SKM-1 treated with dmso at 0.1 percent for 144 hours (cell line): ENCODE results near the gene ATM.
"Not testable (repeated sequence)": the region's sequence is repeated elsewhere in the genome, so short reads cannot be mapped to it uniquely, and the experiment has no call there.

Experiments
- DNase-seq: peaks from one replicate; lab custom pipeline; 2025; ENCODE audit not compliant: unreplicated experiment; lab: John Stamatoyannopoulos, UW

ATM gene

DNA sequence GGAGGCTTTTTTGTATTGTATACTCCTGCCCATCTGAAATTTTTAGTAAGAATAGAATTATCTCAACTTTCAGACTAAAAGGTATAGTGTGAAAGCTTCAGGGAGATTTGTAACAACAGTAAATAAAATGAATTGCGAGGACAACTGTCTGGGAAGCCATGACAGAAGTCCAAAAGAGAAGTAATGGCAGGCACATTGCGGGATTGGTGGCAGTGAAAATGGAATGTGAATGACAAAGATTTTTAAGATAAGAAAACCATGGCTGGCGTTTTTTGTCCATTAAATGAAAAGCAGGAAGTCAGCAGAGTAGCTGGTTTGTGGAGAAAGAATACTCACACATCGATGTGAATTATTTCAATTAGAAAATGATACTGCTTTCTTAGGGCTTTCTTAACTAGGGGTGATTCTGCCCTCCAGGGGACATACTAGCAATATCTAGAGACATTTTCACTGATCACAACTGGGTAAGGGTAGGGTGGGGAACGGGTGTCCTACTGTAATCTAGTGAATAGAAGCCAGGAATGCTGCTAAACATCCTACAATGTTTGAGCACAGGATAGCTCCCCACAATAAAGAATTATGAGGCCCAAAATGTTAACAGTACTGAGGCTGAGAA lies 2.0 kb upstream of the ATM start:
- DNase-seq, result no peak

DNA sequence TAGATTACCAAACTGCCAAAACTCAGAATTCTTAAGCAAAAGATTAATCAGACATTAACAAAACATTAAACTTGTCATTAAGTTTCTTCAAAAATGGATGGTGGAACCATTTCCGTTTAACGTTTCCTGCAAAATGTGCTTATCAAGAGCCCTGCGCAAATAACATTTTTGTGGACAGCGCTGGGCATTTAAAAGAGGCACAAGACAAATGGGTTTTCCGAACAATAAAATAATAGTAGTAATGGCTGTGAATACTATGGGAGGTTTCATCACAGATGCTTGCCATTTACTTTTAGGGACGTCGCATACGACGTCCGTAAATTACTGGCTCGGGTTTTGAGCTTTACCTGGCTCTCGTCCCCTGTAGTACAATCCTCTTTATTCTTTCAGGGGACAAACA lies 1.5 kb upstream of the ATM start:
- no peak for DNase-seq

GRCh38 chr11:108221911-108222573 lies 825 bp upstream of the ATM start:
- no peak for DNase-seq

DNA sequence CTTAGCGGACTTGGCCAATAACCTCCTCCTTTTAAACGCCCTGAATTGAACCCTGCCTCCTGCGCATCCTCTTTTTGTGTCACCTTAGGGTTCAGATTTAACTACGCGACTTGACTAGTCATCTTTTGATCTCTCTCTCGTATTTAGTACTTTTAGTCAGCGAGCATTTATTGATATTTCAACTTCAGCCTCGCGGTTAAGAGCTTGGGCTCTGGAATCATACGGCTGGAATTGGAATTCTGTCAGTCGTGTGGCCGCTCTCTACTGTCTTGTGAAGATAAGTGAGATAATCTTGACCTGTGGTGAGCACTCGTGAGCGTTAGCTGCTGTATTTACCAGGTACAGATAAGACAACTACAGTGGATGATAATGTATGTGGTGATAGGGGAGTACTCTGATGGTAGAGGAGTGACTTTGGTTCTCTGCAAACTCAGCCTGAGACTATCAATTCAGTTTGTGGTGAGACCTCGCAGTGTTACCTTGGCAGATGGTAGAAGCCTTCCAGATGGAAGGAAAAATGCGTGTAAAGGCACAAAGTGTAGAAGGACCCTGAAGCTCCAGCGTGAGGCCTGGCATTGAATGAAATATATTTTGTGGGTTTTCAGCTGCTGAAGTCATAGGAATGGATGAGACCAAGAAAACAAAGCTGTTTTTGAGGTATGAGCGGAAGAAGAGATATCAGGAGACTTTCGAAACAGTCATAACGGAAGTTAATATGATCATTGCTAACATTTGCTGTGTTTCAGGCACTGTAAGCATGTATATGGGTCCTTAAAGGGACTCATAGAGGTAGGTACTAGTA lies 682 bp downstream of the ATM start:
- no peak for DNase-seq

DNA sequence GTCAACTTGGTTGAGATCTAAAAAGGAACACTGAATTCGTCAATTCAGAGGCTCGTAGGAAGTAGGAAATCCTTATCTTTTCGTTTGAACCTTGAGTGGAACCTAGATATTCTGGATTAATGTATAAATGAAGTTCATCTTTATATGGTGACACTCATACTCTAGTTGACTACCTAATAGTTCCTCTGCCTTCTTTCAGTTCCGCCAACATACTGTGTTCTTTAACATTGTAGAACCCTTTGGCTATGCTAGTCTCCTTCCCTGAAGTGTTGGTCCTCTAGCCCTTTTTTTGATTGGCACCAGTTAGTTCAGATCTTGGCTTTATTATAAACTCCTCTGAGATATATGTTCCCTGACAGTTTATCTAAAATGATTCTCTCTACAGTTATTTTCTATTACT lies 1.5 kb downstream of the ATM start:
- DNase-seq, result no peak

- DNase-seq, result no peak
Observed at GRCh38 chr11:108224911-108225786, 2.3 kb downstream of the ATM start.

GRCh38 chr11:108226036-108226435 lies 3.2 kb downstream of the ATM start:
- no peak for DNase-seq

- no peak for DNase-seq
Observed at GRCh38 chr11:108228251-108228650, 5.4 kb downstream of the ATM start.

GRCh38 chr11:108233277-108233945 lies 10.5 kb downstream of the ATM start:
- no peak for DNase-seq

- DNase-seq, result no peak
Observed at GRCh38 chr11:108235192-108235591, 12.3 kb downstream of the ATM start.

GRCh38 chr11:108235633-108236032 lies 12.8 kb downstream of the ATM start:
- DNase-seq, result no peak

GRCh38 chr11:108237058-108237481 lies 14.2 kb downstream of the ATM start:
- no peak for DNase-seq

DNA sequence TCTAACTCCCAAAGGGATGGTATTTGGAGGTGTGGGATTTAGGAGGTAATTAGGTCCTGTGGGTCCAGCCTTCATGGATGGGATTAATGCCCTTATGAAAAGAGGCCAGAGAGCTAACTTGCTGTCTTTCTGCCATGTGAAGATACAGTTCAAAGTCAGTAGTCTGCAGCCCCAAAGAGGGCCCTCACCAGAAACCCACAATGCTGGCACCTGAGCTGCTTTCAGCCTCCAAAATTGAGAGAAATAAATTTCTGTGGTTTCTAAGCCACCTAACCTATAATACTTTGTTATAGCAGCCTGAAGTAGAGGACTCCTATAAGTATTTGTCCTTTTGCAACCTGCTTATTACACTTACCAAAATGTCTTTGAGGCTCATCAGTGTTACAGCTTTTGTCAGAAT lies 16.2 kb downstream of the ATM start:
- DNase-seq, result no peak

GRCh38 chr11:108241330-108242037 lies 18.6 kb downstream of the ATM start:
- DNase-seq, result no peak

GRCh38 chr11:108242422-108242821 lies 19.6 kb downstream of the ATM start:
- no peak for DNase-seq

GRCh38 chr11:108246308-108246707 lies 23.4 kb downstream of the ATM start:
- DNase-seq, result no peak

DNA sequence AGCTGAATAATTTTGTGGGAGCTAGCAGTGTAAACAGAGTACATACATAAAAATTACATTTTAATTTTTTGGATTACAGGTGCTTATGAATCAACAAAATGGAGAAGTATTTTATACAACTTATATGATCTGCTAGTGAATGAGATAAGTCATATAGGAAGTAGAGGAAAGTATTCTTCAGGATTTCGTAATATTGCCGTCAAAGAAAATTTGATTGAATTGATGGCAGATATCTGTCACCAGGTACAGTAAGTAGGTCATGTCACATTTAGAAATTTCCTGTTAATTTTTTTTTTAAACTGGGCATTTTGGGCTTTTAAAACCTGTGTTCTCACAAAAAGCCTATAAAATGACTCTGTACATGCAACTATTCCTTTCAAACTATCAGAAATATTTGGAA lies 24.0 kb downstream of the ATM start:
- DNase-seq, result no peak

GRCh38 chr11:108253176-108253575 lies 30.3 kb downstream of the ATM start:
- DNase-seq, result no peak

DNA sequence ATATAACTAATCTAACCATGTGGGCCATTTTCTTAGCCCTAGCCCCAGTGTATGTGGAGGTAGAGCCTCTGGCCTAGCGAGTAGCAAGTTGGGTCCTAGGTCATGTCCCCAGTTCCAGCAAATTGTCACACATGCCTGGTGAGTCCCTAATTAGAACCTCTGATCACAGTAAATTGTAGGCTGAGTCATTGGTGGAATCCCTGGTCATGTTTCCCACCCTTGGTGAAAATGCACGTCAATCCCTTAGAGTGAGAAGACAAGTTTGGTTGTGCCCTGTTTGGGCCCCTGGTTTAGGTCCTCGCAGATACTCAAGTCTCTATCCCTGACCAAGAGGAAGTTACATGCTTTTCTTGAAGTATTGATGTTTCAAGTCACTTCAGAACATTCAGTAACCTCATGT lies 46.7 kb downstream of the ATM start:
- no peak for DNase-seq

- not testable (repeated sequence) for DNase-seq
Observed at GRCh38 chr11:108276985-108277616, 54.2 kb downstream of the ATM start.
